GM19328 (cell line): ENCODE results near the gene IDH2.
"Not testable (repeated sequence)": the region's sequence is repeated elsewhere in the genome, so short reads cannot be mapped to it uniquely, and the experiment has no call there.

Experiments used
- ATAC-seq: cut with Tn5 transposase; IDR thresholded peaks from one replicate; pipeline ENCODE4 v1.9.1; 2021; ENCODE audit warnings: mild to moderate bottlenecking, moderate library complexity; ENCODE audit not compliant: unreplicated experiment

Gene IDH2

DNA sequence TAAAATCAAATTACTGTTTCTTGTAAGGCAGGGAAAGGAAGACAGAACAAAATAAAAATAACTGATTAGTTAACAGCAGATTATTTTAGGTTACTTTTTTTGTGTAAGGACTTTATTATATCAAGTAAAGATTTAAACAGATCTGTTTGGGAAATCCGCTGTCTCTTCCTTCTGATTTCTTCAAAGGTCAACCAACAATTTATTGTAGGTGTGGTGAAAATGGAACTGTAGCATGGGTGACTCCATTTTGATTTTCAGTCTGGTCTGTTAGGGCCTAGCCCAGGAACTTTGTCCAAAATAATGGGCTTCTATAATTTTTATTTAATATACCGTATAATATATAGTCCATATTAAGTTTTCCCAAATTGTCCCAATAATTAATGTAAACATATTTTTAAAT is 13.5 kb upstream of the IDH2 start:
- ATAC-seq: no peak

DNA sequence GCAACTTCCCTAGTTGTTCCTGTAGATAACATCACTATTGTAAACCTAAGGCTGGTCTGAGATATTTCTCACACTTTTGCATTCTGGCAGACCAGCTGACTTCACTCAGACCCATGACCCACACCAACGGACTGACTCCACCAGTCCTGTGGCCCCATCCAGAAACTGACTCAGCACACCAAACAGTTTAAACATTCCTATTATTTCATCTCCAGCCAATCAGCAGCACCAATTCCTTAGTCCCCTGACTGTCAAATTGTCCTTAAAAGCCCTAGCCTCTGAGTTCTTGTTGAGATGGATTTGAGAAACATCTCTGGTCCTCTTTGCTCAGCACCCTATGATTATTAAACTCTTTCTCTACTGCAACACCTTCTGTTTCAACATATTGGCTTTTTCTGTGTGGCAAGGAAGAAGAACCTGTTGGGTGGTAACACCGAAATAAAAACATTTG is 12.2 kb upstream of the IDH2 start:
- no peak for ATAC-seq

DNA sequence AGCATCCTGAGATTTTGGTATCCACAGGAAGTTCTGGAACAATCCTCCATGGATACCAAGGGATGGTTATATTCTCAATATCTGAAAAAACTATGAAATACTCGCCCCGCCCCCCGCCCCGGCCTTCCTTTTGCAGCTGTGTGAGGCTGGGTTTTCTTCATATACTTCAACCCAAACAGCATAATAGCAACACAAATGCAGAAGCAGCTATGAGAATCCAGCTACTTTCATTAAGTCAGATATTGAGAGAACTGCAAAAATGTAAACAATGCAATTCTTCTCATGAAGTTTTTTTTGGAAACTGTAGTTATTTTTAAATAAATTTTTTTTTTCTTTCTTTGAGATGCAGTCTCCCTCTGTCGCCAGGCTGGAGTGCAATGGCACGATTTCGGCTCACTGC is 10.9 kb upstream of the IDH2 start:
- ATAC-seq: no peak

GRCh38 chr15:90109163-90109751 is 7.0 kb upstream of the IDH2 start:
- not testable (repeated sequence) for ATAC-seq

DNA sequence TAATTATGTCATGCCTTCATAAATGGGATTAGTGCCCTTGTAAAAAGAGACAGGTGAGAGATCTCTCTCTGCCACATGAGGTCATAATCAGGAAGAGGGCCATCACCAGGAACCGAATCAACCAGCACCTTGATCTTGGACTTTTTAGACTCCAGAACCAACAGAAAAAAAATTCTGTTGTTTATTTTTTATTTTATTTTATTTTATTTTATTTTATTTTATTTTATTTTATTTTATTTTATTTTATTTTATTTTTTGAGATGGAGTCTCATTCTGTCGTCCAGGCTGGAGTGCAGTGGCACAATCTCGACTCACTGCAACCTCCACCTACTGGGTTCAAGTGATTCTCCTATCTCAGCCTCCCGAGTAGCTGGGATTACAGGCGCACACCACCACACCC is 5.8 kb upstream of the IDH2 start:
- ATAC-seq: not testable (repeated sequence)

DNA sequence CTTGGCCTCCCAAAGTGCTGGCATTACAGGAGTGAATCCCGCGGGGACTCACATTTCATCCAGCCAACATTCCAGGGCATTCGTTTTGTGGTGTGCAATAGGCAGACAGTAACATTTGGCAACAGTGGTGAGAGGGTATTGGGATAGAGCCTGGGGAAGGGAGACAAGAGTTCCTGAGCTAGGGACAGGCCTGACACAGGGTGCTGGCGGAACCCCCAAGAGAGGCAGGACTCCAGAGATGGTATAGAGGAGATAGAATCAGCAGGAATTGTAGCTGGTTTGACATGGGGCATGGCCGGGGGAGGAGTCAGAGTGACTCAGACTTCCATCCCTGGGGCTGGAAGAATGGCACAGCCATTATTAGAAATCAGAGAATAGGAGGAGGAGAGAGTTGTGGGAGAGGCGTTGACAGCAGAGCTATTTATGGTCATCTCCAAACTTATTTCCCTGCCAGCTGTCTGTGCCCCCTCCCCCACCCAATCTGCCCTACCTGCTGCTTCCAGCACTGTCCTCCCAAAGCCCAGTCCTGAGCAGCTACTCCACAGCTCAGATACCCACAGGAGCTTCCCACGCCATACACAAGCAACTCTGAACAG is 4.4 kb upstream of the IDH2 start:
- no peak for ATAC-seq

DNA sequence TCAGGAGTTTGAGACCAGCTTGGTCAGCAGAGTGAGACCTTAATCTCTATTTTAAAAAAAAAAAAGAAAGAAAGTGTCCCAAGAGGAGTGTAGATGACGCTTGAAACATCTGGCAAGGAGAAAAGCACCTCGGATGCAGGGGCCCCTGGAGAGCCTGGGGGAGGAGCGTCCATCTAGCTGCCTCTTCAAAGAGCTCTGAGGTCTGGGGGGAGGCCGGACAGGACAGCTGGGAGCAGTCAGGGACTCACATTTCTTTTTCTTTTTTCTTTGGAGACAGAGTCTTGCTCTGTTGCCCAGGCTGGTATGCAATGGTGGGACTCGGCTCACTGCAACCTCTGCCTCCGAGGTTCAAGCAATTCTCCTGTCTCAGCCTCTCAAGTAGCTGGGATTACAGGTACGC is 3.3 kb upstream of the IDH2 start:
- ATAC-seq: no peak

DNA sequence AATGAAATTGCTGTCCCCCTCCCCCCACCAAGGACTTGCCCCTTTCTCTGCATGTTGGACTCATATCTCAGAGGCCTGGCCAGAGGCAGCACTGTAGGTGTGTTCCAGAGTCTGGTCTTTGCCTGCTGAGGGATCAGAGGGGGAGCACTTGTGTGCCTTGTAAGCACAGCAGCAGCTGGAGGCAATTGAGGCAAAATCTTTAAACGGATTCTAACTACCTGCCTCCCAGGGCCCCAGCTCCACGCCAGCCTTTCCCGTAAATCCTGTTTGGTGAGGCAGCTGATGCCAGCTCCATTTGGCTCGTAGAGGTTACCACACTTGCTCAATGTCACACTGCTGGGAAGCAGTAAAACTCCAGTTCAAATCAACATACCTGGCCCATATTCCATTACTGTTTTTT is 2.3 kb upstream of the IDH2 start:
- ATAC-seq: no peak

DNA sequence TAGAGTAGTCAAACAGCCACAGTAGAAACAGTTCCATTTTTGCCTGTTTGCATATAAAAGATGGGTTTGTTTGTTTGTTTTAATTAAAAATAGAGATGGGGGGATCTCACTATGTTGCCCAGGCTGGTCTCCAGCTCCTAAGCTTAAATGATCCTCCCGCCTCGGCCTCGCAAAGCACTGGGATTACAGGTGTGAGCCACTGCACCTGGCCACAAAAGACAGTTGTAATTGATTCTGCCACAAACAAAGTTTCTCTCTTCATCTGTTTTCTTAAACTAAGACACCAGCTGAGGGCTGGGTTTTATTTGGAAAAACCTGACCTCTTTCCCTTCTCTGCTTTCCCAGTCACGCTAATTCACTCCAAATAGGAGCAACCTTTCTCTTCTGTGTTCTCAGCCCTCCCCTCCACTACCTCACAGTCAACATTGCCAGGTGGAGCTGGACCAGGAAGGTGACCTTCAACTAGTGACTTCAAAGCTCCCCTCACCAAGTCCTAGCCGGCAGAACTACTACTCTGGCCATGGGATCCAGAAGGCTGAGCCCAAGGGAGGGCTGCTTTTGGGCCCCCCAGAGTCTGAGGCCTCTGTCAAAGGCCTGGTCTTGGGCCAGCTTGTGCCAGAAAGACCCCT is 1.5 kb upstream of the IDH2 start:
- no peak for ATAC-seq

DNA sequence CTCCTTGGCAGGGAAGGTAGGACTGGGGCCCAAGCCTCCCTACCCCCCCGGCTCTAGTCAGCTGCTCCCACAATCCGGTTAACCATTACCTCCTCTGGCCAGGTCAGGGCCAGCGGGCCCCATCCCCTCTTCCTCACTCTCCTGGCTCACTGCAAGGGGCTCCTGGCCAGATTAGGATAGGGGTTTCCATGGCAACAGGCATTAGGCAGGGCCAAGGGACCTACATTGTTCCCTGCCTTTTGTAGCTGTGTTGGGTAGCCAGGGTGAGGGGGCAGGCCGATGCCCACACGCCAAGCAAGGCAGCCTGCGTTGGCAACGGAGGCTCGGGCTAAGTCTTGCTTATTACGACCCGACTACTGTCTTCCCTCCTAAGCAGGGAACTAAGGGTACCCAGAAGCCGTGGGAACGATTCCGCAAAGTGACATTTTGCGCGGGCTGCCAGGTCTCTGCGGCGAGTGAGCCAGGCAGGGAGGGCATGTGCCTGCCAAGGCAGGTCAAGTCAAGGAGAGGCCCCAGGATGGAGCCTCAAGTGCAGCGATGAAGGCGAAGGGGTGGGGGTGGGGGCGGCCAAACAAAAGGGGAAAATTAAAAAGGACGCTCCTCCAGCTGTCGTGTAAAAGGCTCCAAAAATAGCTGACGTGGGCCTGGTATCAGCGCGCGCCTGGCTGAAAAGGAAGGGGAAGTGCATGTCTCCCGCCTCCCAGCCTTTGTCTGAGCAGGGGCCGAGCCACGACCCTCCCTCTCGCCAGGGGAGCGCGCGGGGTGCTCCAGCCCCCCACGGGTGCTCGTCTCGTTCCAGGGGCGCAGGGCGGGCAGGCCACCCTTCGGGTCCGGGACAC is 919 bp downstream of the IDH2 start:
- ATAC-seq: no peak

DNA sequence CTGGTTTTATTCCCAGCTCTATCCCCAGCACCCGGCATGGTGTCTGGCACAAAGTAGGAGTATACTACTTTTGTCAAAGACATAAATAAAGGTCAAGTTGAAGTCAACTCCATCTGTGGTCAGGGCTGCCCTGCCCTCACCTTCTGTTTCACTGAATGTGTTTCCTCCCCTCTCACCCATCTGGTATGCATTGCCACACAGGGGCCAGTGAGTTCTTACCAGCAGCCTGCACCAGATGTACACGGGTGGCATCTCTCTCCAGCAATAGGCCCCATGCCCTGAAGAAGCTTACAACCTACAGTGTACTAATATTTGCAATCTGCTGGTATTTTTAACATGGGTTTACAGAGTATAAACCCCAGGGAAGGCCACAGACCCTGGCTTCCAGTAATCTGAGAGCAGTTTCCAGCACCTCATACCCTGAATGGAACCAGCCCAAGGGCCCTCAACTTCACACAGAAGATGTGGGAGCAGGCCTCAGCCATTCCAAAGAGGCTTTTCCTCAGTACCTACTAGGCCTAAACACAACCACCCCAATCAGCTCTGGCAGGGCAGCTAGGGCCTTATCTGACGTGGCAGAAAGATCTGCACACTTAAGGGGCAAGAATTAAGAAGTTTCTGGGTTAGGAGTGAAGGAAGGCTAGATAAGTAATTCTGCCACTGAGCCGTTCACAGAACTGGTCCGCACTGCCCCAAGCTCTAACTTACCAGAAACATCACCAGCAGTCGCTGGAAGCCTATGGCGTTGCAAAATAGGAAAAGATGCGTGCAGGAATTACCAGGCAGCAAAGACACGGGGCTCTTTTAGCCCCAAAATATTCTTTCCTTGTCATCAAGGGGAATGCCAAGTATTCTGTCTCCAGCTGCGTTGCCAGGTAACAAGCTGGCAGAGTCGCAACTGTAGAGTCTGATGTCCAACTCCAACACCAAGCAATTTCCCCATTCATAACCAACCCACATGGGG is 2.1 kb downstream of the IDH2 start:
- no peak for ATAC-seq

GRCh38 chr15:90099072-90099867 is 3.0 kb downstream of the IDH2 start:
- ATAC-seq: no peak

- ATAC-seq: no peak
Observed at GRCh38 chr15:90097475-90097874, 4.8 kb downstream of the IDH2 start.

DNA sequence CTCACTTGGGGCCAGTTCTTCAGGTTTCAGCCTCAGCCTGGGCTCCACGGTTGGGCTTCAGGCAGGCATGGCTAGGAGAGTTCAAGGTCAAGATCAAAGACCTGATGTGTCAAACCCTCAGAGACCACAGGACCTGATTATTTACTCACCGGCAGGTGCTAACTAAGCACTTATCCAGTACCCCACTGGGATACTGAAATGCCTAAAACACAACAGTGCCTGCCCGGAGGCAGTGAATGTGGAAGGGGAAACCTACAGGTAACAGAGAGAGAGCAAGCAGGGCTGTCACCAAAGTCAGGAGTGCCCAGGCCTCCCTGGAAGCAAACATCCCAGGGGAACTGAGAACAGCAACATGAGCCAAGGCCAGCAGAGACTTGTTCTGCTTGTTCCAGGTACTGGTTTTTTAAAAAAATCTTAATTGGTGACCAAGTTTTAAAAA is 6.7 kb downstream of the IDH2 start:
- ATAC-seq: no peak

DNA sequence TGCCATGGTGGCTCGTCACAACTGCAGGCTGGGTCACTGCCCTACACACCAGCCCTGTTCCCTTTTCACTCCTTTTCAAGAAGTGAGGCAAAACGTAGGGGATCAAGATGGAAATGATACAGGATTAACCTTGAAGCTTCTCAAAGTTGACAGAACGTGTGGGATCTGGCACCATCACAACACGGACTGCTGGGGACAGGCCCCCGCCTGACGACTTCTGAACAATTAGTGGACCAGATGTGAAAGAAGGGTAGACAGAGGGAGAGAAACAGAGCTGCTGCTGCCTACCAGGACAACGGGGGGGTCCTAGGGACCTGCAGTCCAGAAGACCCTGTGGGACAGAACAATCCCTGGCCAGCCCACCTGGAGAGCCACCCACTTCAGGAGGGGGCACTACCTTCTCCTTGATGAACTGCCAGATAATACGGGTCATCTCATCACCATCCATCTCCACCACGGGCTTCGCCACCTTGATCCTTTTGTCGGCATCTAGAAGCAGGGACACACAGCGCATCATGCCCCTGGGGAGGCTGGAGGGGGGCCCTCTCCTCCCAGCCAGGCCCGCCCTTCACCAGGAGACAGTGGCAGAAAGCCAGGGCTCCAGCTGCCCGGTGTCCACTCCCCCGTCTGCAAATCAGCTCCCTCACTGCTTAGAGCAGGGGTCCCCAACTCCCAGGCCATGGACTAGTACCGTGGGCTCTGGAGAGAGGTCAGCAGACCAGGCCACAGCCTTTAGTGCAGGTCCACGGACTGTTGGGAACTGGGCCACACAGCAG is 10.9 kb downstream of the IDH2 start:
- no peak for ATAC-seq

DNA sequence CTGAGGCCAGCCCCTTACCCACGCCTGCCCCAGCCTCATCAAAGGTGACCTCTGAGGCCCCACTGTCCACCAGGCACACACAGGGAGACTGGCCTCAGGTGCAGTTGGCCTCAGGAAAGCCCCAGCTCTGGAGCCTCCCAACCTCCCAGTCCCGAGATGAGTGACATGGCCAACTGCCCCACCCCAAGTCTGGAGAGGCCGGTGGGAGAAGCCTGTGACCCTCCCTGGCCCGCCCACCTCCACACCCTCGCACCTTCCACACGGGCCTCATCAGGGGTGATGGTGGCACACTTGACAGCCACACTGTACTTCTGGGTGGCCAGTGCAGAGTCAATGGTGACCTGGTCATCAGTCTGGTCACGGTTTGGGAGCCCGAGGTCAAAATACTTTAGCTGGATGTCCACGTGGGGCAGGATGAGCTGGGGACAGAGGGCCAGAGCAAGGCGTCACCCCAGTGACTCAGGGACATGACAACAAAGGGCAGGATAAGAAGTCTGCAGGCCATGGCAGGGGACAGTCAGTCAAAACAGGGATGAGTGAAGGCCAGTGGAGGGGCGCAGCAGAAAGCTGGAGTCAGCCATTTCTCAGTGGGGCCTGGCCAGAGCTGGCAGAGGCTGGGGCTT is 11.9 kb downstream of the IDH2 start:
- no peak for ATAC-seq

DNA sequence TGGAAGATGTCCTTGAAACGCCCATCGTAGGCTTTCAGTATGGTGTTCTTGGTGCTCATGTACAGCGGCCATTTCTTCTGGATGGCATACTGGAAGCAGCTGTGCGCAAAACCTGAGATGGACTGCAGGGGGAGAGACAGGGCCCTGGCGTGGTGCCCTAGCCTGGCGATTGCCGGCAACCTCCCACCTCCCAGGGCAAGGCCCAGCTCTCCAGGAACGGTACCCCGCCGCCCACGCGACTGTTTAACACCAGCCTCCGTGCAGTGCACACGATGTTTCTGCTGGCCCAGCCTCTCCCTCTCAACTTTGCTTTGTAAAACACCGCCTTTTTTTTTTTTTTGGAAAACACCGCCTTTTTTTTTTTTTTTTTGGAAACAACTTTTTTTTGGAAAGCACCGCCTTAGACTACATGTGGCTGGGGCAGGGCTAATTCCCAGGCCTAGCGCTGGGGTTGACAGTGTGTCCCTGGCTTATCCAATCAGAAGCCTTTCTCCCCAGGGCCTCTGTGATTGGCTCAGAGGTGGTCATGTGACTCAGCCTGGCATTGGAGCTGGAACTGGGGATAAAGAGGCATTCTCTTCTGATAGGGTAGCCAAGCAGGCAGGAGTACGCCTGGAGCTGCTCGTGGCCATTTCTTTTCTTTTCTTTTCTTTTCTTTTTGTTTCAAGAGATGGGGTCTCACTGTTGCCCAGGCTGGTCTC is 14.7 kb downstream of the IDH2 start:
- no peak for ATAC-seq

- ATAC-seq: no peak
Observed at GRCh38 chr15:90086868-90087268, 15.4 kb downstream of the IDH2 start.
